GM19025 (cell line): Measurements from ENCODE around the gene CSNK1D.

Experiments used
- ATAC-seq: cut with Tn5 transposase; IDR thresholded peaks from one replicate; pipeline ENCODE4 v1.9.1; 2021; ENCODE audit warnings: mild to moderate bottlenecking, low read depth, moderate library complexity; ENCODE audit not compliant: unreplicated experiment

The CSNK1D gene

GRCh38 chr17:82230609-82231311, 42.7 kb downstream of the CSNK1D start:
- peak; percentile 20 for ATAC-seq

GRCh38 chr17:82229698-82230608, 43.5 kb downstream of the CSNK1D start:
- no peak for ATAC-seq

- peak; percentile 31 for ATAC-seq
Measured at GRCh38 chr17:82228842-82229697, 44.4 kb downstream of the CSNK1D start, which contains the start of gene SLC16A3. Gene SLC16A3 (plus strand): TSS chr17:82229042. CDS start chr17:82236009, 6,967 bp downstream.

- ATAC-seq: peak; percentile 9
Measured at GRCh38 chr17:82228278-82228841, 45.1 kb downstream of the CSNK1D start.

- ATAC-seq: no peak
Measured at GRCh38 chr17:82227629-82228277, 45.7 kb downstream of the CSNK1D start.

- ATAC-seq: no peak
Measured at GRCh38 chr17:82226809-82227628, 46.5 kb downstream of the CSNK1D start.

- no peak for ATAC-seq
Measured at GRCh38 chr17:82226146-82226808, 47.2 kb downstream of the CSNK1D start.

- ATAC-seq: no peak
Measured at GRCh38 chr17:82225368-82226029, 48.0 kb downstream of the CSNK1D start.

- ATAC-seq: no peak
Measured at GRCh38 chr17:82224666-82225065, 48.8 kb downstream of the CSNK1D start.

GRCh38 chr17:82223517-82223916, 50.0 kb downstream of the CSNK1D start:
- no peak for ATAC-seq

GRCh38 chr17:82222816-82223215, 50.7 kb downstream of the CSNK1D start:
- ATAC-seq: no peak

GRCh38 chr17:82221341-82221902, 52.1 kb downstream of the CSNK1D start:
- ATAC-seq: no peak

GRCh38 chr17:82219753-82220709, 53.5 kb downstream of the CSNK1D start:
- no peak for ATAC-seq

GRCh38 chr17:82219083-82219482, 54.4 kb downstream of the CSNK1D start:
- no peak for ATAC-seq

GRCh38 chr17:82218349-82219075, 55.0 kb downstream of the CSNK1D start:
- no peak for ATAC-seq
